GM12878 (cell line): ENCODE measurements around the gene DARS1. TPM values are rescaled to one million over a fixed set of nuclear protein-coding genes. Genes with fewer than 3 reads are reported as not detected.

Experiments
- ATAC-seq: fragments of 200-7000 bp; cut with Tn5 transposase; 3 replicates; pipeline ENCODE4 v1.9.1; 2020; ENCODE audit warnings: mild to moderate bottlenecking, moderate library complexity
- BruUV-seq: library from RNA; stranded (reverse); fragments of 400-500 nt; replicated peaks from 2 replicates; lab custom pipeline; 2021; lab: Mats Ljungman, UMichigan
- CTCF ChIA-PET: fragments of 300-600 bp; sonication (Branson Sonifier 250); formaldehyde crosslinking; extraction: SDS; loops from one replicate; lab custom pipeline; 2021; ENCODE audit warnings: inconsistent platforms; lab: Yijun Ruan, JAX
- POLR2A ChIA-PET: fragments of 350-600 bp; formaldehyde crosslinking; extraction: SDS; loops from one replicate; lab custom pipeline; 2021; ENCODE audit warnings: inconsistent platforms; lab: Charles Lee
- RAD21 ChIA-PET: fragments of 300-600 bp; sonication (Branson Sonifier 250); formaldehyde crosslinking; loops from one replicate; lab custom pipeline; 2023; ENCODE audit warnings: antibody characterized with exemption; ENCODE audit not compliant: unreplicated experiment; lab: Charles Lee
- SMC1A ChIA-PET: fragments of 300-600 bp; sonication (Branson Sonifier 250); formaldehyde crosslinking; loops from one replicate; lab custom pipeline; 2023; ENCODE audit not compliant: unreplicated experiment, uncharacterized antibody; lab: Charles Lee
- DNase-seq: peaks from one replicate; pipeline ENCODE4 v3.0.0-alpha.2; 2011; ENCODE audit warnings: low read depth, low spot score
- FAIRE-seq: peaks from 3 replicates; lab custom pipeline; 2011; peaks lifted over from hg19 to GRCh38; lab: Jason Lieb, UNC
- H2AFZ ChIP-seq: 2 replicates; pipeline ENCODE4 v1.6.0; 2011; ENCODE audit warnings: low read depth, low read length, control low read depth; ENCODE audit not compliant: control insufficient read depth
- H3K27ac ChIP-seq: 2 replicates; pipeline ENCODE4 v1.5.1; 2011; ENCODE audit warnings: control low read depth; ENCODE audit not compliant: control insufficient read depth, insufficient read depth
- H3K27me3 ChIP-seq, 2 experiments: replicated peaks in 1 of 2; 2 replicates each; pipeline versions ENCODE4 v1.6.0 to v1.6.1; 2011; ENCODE audit warnings: low read length in 1 of 2; ENCODE audit not compliant: control insufficient read depth in 2 of 2, insufficient read depth in 2 of 2
- H3K36me3 ChIP-seq, 2 experiments: 2 replicates each; pipeline ENCODE4 v1.5.1; 2011; ENCODE audit warnings: low read length in 1 of 2; ENCODE audit not compliant: control insufficient read depth in 2 of 2, insufficient read depth in 2 of 2
- H3K4me1 ChIP-seq: 2 replicates; pipeline ENCODE4 v1.6.1; 2011; ENCODE audit warnings: mild to moderate bottlenecking, low read length, moderate library complexity, mixed read lengths; ENCODE audit not compliant: control insufficient read depth, insufficient read depth
- H3K4me2 ChIP-seq: 2 replicates; pipeline ENCODE4 v1.6.0; 2011; ENCODE audit warnings: control low read depth; ENCODE audit not compliant: control insufficient read depth, insufficient read depth
- H3K4me3 ChIP-seq: fragments of 200-600 bp; sonication (generic); 2 replicates; pipeline ENCODE4 v1.5.1; 2016
- H3K79me2 ChIP-seq: 2 replicates; pipeline ENCODE4 v1.6.0; 2011; ENCODE audit warnings: low read length; ENCODE audit not compliant: control insufficient read depth, insufficient read depth
- H3K9ac ChIP-seq: 2 replicates; pipeline ENCODE4 v1.8.0; 2011; ENCODE audit warnings: low read length, control low read depth, mixed read lengths; ENCODE audit not compliant: control insufficient read depth, insufficient read depth
- H3K9me3 ChIP-seq: replicated peaks from 3 replicates; pipeline ENCODE4 v1.5.1; 2011; ENCODE audit warnings: mild to moderate bottlenecking, low read length; ENCODE audit not compliant: control insufficient read depth, insufficient read depth
- H4K20me1 ChIP-seq: 2 replicates; pipeline ENCODE4 v1.6.0; 2011; ENCODE audit not compliant: control insufficient read depth, insufficient read depth
- CHD2 ChIP-seq: IDR thresholded peaks from 2 replicates; pipeline ENCODE4 v1.6.1; 2011; ENCODE audit warnings: low read depth, low read length, improper control_type of control experiment, borderline replicate concordance
- EZH2 ChIP-seq: IDR thresholded peaks from 2 replicates; pipeline ENCODE4 v1.6.1; 2012; ENCODE audit warnings: low read depth, mild to moderate bottlenecking, control low read depth, inconsistent platforms, low read length, borderline replicate concordance; ENCODE audit not compliant: control insufficient read depth
- IKZF2 ChIP-seq, 2 experiments: fragments of 450-650 bp; IDR thresholded peaks; 2 replicates each; pipeline ENCODE4 v1.6.1; 2017; ENCODE audit warnings: mild to moderate bottlenecking in 2 of 2, moderate library complexity in 2 of 2
- IRF4 ChIP-seq: IDR thresholded peaks from 2 replicates; pipeline ENCODE4 v1.6.1; 2011; ENCODE audit warnings: low read depth, low read length
- LARP7 ChIP-seq: fragments of 450-650 bp; IDR thresholded peaks from 2 replicates; pipeline ENCODE4 v1.6.1; 2017; ENCODE audit warnings: mild to moderate bottlenecking
- NR2F1 ChIP-seq: fragments of 450-650 bp; conservative IDR thresholded peaks from 2 replicates; pipeline ENCODE4 v1.6.1; 2017; ENCODE audit warnings: mild to moderate bottlenecking
- POLR2A ChIP-seq: IDR thresholded peaks from 2 replicates; pipeline ENCODE4 v1.6.1; 2011; ENCODE audit warnings: low read depth, mild to moderate bottlenecking, low read length
- SP1 ChIP-seq: IDR thresholded peaks from one replicate; pipeline ENCODE4 v1.6.1; 2011; ENCODE audit warnings: low read depth, low read length
- SREBF2 ChIP-seq: IDR thresholded peaks from 2 replicates; pipeline ENCODE4 v1.6.1; 2012; ENCODE audit warnings: mild to moderate bottlenecking, low read length
- WGBS: methylation state at CpG from one replicate; pipeline ENCODE4 v1.1.6; 2016; ENCODE audit warnings: low lambda C conversion rate; ENCODE audit not compliant: insufficient replicate concordance, insufficient coverage; ENCODE audit errors: missing lambda C conversion rate; 5-methylcytosine and 5-hydroxymethylcytosine counted together
- in situ Hi-C: fragments of 300-500 bp; cut with MboI; formaldehyde crosslinking; loops from 9 replicates; pipeline ENCODE4 v1.14.3; 2018; ENCODE audit warnings: mixed read lengths
- intact Hi-C: fragments of 100-400 bp; cut with micrococcal nuclease; formaldehyde crosslinking; loops from one replicate; pipeline ENCODE4 v1.14.2; 2022; ENCODE audit not compliant: unreplicated experiment
- polyA plus RNA-seq, 11 experiments: library from polyadenylated mRNA; depleted of rRNA in 4 of 11; unstranded in 6 of 11; stranded (reverse) in 5 of 11; fragments of >200 nt; fragmentation: Nextera tagmentation in 4 of 11; fragmentation: Illumina TruSeq in 1 of 11; extraction: Ambion mirVana in 4 of 11; extraction: Trizol in 1 of 11; gene quantifications; 1 replicate in 1 of 11; 2 replicates in 10 of 11; pipeline versions ENCODE4 v1.2.1 to v1.2.3, GENCODE V29; 2011 to 2016; ENCODE audit warnings: inconsistent platforms in 2 of 11, missing spikeins in 2 of 11, low read depth in 1 of 11
- total RNA-seq, 4 experiments: library from RNA; depleted of rRNA in 3 of 4; stranded (reverse); fragments of >200 nt in 3 of 4; fragmentation: Illumina TruSeq in 1 of 4; extraction: Trizol in 1 of 4; gene quantifications; 2 replicates each; pipeline versions ENCODE4 v1.2.1 to v1.2.3, GENCODE V29; 2013 to 2021
- TF ChIP-seq, protein P1 (sequence below): fragments of 450-650 bp; IDR thresholded peaks from 2 replicates; pipeline ENCODE4 v1.6.1; 2017; ENCODE audit warnings: mild to moderate bottlenecking, moderate library complexity
- TF ChIP-seq, protein P2 (sequence below): fragments of 450-650 bp; IDR thresholded peaks from 2 replicates; pipeline ENCODE4 v1.6.1; 2017; ENCODE audit warnings: mild to moderate bottlenecking

The DARS1 gene
- total and polyA plus RNA-seq, 10 of the 15 experiments (the other 5 are each of a cell fraction or from before 2014, with no cell fraction given), result 91.0 to 387 (median 137) TPM

DNA sequence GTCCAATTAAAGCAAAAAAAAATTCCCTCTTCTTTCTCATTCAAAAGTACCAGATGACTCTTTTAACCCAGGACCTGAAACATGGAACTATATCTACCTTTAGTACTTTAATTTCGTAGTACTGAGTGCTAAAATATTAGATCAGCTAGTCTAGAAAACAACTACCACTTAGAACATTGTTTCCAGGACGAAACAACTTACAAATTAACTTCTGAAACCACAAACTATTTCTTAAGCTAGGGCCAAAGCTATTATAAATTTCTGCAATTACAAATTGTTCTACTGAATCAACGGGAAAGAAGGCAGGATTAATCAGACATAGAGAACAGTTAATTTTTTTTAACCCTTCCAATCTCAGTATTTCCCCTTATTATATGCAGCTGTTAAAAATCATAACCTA, 39.9 kb downstream of the DARS1 start:
- H3K4me3 ChIP-seq, result no peak overlapping the region
- H3K9me3 ChIP-seq, result peaks cover 4% of the 10 kb centered on the region; the same call in 2 of the 3 replicates
- H2AFZ ChIP-seq, result no peak overlapping the region
- in situ Hi-C loops, result no loop called here
- CTCF ChIA-PET, result interaction anchor here (0.6 to 1.5 kb wide), 3 partner anchors 10 to 75 kb away, joined by 3 to 4 read pairs (median 3); no protein-coding TSS in a partner anchor
- H3K36me3 ChIP-seq, result peaks cover 1 to 9% of the 10 kb centered on the region in 2 experiments; a peak in 3 of 4 replicates
- FAIRE-seq (no peak), DNase-seq (no peak), ATAC-seq (no peak)
- no peak overlapping the region for H3K4me2 ChIP-seq
- no peak for TF ChIP-seq IRF4
- no peak for TF ChIP-seq NR2F1
- TF ChIP-seq, protein P1, sequence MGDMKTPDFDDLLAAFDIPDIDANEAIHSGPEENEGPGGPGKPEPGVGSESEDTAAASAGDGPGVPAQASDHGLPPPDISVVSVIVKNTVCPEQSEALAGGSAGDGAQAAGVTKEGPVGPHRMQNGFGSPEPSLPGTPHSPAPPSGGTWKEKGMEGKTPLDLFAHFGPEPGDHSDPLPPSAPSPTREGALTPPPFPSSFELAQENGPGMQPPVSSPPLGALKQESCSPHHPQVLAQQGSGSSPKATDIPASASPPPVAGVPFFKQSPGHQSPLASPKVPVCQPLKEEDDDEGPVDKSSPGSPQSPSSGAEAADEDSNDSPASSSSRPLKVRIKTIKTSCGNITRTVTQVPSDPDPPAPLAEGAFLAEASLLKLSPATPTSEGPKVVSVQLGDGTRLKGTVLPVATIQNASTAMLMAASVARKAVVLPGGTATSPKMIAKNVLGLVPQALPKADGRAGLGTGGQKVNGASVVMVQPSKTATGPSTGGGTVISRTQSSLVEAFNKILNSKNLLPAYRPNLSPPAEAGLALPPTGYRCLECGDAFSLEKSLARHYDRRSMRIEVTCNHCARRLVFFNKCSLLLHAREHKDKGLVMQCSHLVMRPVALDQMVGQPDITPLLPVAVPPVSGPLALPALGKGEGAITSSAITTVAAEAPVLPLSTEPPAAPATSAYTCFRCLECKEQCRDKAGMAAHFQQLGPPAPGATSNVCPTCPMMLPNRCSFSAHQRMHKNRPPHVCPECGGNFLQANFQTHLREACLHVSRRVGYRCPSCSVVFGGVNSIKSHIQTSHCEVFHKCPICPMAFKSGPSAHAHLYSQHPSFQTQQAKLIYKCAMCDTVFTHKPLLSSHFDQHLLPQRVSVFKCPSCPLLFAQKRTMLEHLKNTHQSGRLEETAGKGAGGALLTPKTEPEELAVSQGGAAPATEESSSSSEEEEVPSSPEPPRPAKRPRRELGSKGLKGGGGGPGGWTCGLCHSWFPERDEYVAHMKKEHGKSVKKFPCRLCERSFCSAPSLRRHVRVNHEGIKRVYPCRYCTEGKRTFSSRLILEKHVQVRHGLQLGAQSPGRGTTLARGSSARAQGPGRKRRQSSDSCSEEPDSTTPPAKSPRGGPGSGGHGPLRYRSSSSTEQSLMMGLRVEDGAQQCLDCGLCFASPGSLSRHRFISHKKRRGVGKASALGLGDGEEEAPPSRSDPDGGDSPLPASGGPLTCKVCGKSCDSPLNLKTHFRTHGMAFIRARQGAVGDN, result no peak
- TF ChIP-seq IKZF2 (IDR thresholded peaks at IDR 0.05), result no peak
- TF ChIP-seq SP1, result no peak
- no peak for TF ChIP-seq SREBF2
- TF ChIP-seq POLR2A, result no peak
- TF ChIP-seq, protein P2, sequence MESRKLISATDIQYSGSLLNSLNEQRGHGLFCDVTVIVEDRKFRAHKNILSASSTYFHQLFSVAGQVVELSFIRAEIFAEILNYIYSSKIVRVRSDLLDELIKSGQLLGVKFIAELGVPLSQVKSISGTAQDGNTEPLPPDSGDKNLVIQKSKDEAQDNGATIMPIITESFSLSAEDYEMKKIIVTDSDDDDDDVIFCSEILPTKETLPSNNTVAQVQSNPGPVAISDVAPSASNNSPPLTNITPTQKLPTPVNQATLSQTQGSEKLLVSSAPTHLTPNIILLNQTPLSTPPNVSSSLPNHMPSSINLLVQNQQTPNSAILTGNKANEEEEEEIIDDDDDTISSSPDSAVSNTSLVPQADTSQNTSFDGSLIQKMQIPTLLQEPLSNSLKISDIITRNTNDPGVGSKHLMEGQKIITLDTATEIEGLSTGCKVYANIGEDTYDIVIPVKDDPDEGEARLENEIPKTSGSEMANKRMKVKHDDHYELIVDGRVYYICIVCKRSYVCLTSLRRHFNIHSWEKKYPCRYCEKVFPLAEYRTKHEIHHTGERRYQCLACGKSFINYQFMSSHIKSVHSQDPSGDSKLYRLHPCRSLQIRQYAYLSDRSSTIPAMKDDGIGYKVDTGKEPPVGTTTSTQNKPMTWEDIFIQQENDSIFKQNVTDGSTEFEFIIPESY, result no peak
- no peak for TF ChIP-seq EZH2
- no peak for TF ChIP-seq CHD2
- TF ChIP-seq LARP7, result no peak
- no peak overlapping the region for H3K27ac ChIP-seq
- peaks cover 4% of the 10 kb centered on the region for H3K79me2 ChIP-seq
- no peak overlapping the region for H3K9ac ChIP-seq
- intact Hi-C loops, result no loop called here
- POLR2A ChIA-PET, result interaction anchor here (0.5 to 0.8 kb wide), 2 partner anchors 20 to 40 kb away, joined by 3 read pairs; partner anchors contain the start of gene DARS1
- peaks cover 3% of the 10 kb centered on the region for H3K4me1 ChIP-seq
- no TSS peak for BruUV-seq
- WGBS, result 96% methylated on average over 3 of the region's 3 CpGs
- RAD21 ChIA-PET, result interaction anchor here (0.7 to 1.2 kb wide), 3 partner anchors 13 to 39 kb away, joined by 3 to 4 read pairs (median 3); no protein-coding TSS in a partner anchor
- SMC1A ChIA-PET, result interaction anchor here (0.8 to 1.2 kb wide), 6 partner anchors 10 to 53 kb away, joined by 3 to 9 read pairs (median 4); no protein-coding TSS in a partner anchor
- H3K27me3 ChIP-seq, result no peaks in the 10 kb centered on the region
- no peaks in the 10 kb centered on the region; the same call in 1 of the 2 replicates for H4K20me1 ChIP-seq
